HL-60 (cell line): ENCODE results near the gene IRF3.

ENCODE experiments used
- CTCF ChIP-seq: IDR thresholded peaks from one replicate; pipeline ENCODE4 v1.5.1; 2011; ENCODE audit warnings: low read length, control low read depth, inconsistent platforms; ENCODE audit not compliant: insufficient read depth
- GABPA ChIP-seq: IDR thresholded peaks from 2 replicates; pipeline ENCODE4 v1.6.1; 2012; ENCODE audit warnings: low read depth
- POLR2AphosphoS5 ChIP-seq: IDR thresholded peaks from 2 replicates; pipeline ENCODE4 v1.6.1; 2012; ENCODE audit warnings: low read depth
- REST ChIP-seq: IDR thresholded peaks from 2 replicates; pipeline ENCODE4 v1.6.1; 2012; ENCODE audit warnings: low read depth; ENCODE audit not compliant: insufficient replicate concordance

- TF ChIP-seq POLR2AphosphoS5 (no peak), REST (no peak), CTCF (no peak), GABPA (no peak)
Measured at GRCh38 chr19:49657493-49658138, 8.0 kb downstream of the IRF3 start.
